Breast epithelium (tissue), 3 donors: ENCODE data around the gene MZT2A.
"Not testable (repeated sequence)": the region's sequence is repeated elsewhere in the genome, so short reads cannot be mapped to it uniquely, and the experiment has no call there.

Experiments
- POLR2A ChIP-seq: fragments of 450-650 bp; IDR thresholded peaks from one replicate; pipeline ENCODE4 v1.6.1; 2016; ENCODE audit warnings: antibody characterized with exemption, mild to moderate bottlenecking, moderate library complexity
- POLR2AphosphoS5 ChIP-seq, 3 donors: sonication (generic); formaldehyde crosslinking; IDR thresholded peaks; one replicate each; pipeline ENCODE4 v1.6.1; 2017; ENCODE audit warnings: antibody characterized with exemption in 3 of 3
- TF ChIP-seq, protein P1 (sequence below), 3 donors: fragments of 450-650 bp; IDR thresholded peaks; one replicate each; pipeline ENCODE4 v1.5.1; 2016 to 2017; ENCODE audit warnings: antibody characterized with exemption in 3 of 3, mild to moderate bottlenecking in 3 of 3, moderate library complexity in 3 of 3

DNA sequence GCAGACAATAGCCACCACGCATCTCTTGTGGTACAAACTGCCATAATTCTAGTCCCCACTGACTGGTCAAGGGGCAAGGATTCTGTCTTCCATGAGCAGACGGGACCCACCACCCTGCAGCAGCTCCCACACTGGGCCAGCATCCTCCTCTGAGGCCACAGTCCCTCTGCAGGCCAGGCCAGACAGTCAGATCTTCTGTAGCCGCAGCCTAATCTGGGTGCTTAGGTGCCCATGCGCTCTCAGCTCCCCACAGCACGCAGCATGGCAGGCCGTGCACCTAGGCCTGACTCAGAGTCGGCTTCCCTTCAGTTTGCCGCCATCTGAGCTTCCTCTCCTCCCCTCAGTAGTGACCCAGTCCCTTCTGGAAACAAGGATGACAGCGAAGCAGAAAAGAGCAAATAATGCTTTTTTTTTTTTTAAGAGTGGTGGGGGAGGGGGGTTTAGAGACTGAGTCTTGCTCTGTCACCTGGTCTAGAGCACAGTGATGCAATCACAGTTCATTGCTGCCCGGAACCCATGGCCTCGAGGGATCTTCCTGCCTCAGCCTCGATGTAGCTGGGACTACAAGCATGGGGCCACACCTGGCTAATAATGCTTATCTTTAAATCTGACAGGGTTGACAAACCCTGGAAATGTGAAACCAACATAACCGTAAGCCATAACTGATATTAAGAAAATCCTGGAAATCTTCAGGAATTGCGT is 5.8 kb downstream of the MZT2A start:
- TF ChIP-seq, protein P1, sequence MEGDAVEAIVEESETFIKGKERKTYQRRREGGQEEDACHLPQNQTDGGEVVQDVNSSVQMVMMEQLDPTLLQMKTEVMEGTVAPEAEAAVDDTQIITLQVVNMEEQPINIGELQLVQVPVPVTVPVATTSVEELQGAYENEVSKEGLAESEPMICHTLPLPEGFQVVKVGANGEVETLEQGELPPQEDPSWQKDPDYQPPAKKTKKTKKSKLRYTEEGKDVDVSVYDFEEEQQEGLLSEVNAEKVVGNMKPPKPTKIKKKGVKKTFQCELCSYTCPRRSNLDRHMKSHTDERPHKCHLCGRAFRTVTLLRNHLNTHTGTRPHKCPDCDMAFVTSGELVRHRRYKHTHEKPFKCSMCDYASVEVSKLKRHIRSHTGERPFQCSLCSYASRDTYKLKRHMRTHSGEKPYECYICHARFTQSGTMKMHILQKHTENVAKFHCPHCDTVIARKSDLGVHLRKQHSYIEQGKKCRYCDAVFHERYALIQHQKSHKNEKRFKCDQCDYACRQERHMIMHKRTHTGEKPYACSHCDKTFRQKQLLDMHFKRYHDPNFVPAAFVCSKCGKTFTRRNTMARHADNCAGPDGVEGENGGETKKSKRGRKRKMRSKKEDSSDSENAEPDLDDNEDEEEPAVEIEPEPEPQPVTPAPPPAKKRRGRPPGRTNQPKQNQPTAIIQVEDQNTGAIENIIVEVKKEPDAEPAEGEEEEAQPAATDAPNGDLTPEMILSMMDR (IDR thresholded peaks at IDR 0.05) = not testable (repeated sequence)
- TF ChIP-seq POLR2A; POLR2AphosphoS5 (IDR thresholded peaks at IDR 0.05): not testable (repeated sequence)
